Activated CD8-positive, alpha-beta memory T cell treated with anti-CD3 and anti-CD28 coated beads, Interleukin-2, amount 10 ng/mL, durations not matched to agents 7 days and 5 days (primary cell): ENCODE results near the gene PDXP. TPM values are rescaled to one million over a fixed set of nuclear protein-coding genes. Genes with fewer than 3 reads are reported as not detected.

Source experiments
- ATAC-seq: fragments of 150-1000 bp; cut with Tn5 transposase; one replicate; pipeline ENCODE4 v1.10.0; 2021; ENCODE audit warnings: moderate library complexity
- CTCF ChIA-PET: fragments of 350-600 bp; sonication (Branson Sonifier 250); formaldehyde crosslinking; loops from one replicate; lab custom pipeline; 2021; ENCODE audit warnings: antibody characterized with exemption; lab: Charles Lee
- DNase-seq: peaks from one replicate; pipeline ENCODE4 v3.0.0-alpha.2; 2020
- H3K27ac Mint-ChIP-seq: one replicate; pipeline ENCODE4 v1.8.0; 2021; ENCODE audit warnings: mild to moderate bottlenecking, mixed read lengths
- H3K27me3 Mint-ChIP-seq: one replicate; pipeline ENCODE4 v1.8.0; 2021; ENCODE audit warnings: mixed read lengths
- H3K36me3 Mint-ChIP-seq: one replicate; pipeline ENCODE4 v1.8.0; 2021; ENCODE audit warnings: mild to moderate bottlenecking, mixed read lengths
- H3K4me1 Mint-ChIP-seq: one replicate; pipeline ENCODE4 v1.8.0; 2021; ENCODE audit warnings: mixed read lengths
- H3K4me3 Mint-ChIP-seq: one replicate; pipeline ENCODE4 v1.8.0; 2021; ENCODE audit warnings: mild to moderate bottlenecking, moderate library complexity, mixed read lengths
- H3K9me3 Mint-ChIP-seq: one replicate; pipeline ENCODE4 v1.8.0; 2022; ENCODE audit warnings: low read depth, mixed read lengths
- total RNA-seq, 2 experiments: library from RNA; stranded (reverse); gene quantifications; one replicate each; pipeline ENCODE4 v1.2.3, GENCODE V29; 2021

PDXP gene
- total RNA-seq, 2 experiments from 2014 or later: 25.9 to 32.6 TPM

DNA sequence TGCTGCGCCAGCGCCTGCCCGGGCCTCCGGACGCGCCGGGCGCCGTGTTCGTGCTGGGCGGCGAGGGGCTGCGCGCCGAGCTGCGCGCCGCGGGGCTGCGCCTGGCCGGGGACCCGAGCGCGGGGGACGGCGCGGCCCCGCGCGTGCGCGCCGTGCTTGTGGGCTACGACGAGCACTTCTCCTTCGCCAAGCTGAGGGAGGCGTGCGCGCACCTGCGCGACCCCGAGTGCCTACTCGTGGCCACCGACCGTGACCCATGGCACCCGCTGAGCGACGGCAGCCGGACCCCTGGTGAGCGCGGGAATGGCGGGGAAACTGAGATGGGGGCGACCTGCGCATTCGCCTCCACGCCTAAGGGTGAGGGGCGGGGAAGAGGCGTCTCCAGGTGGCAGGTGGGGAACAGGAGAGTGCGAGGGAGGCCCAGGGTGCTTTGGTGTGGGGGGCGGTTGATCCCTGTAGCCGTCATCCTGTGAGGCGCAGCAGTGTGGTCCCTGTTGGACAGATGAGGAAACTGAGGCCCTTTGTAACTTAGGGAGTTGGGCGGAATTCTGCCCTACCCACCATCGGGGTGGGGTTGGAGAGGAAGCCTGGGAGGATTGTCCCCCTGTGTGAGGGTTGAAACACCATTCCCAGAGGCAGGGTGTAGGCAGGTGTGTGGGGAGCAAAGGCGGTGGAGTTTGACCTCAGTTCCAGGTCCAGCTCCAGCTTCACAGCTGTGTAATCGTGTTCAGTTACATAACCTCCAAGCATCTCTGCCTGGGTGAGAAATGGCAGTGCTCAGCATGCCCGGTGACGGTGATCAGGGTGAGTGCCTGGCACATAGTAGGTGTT, 758 bp downstream of the PDXP start:
- no peaks in the 10 kb centered on the region for H3K27me3 Mint-ChIP-seq
- peak overlapping the region; percentile 73 for H3K27ac Mint-ChIP-seq
- CTCF ChIA-PET: interaction anchor here (1.1 to 41.1 kb wide), 7 partner anchors 12 to 204 kb away, joined by 3 to 1064 read pairs (median 17); partner anchors contain the start of genes GGA1, LGALS1, NOL12 and SH3BP1
- peak overlapping the region; percentile 85 for H3K4me3 Mint-ChIP-seq
- H3K4me1 Mint-ChIP-seq: peaks cover 39% of the 10 kb centered on the region
- DNase-seq (no peak), ATAC-seq (no peak)
- H3K9me3 Mint-ChIP-seq: no peaks in the 10 kb centered on the region
- H3K36me3 Mint-ChIP-seq: peaks cover 2% of the 10 kb centered on the region

DNA sequence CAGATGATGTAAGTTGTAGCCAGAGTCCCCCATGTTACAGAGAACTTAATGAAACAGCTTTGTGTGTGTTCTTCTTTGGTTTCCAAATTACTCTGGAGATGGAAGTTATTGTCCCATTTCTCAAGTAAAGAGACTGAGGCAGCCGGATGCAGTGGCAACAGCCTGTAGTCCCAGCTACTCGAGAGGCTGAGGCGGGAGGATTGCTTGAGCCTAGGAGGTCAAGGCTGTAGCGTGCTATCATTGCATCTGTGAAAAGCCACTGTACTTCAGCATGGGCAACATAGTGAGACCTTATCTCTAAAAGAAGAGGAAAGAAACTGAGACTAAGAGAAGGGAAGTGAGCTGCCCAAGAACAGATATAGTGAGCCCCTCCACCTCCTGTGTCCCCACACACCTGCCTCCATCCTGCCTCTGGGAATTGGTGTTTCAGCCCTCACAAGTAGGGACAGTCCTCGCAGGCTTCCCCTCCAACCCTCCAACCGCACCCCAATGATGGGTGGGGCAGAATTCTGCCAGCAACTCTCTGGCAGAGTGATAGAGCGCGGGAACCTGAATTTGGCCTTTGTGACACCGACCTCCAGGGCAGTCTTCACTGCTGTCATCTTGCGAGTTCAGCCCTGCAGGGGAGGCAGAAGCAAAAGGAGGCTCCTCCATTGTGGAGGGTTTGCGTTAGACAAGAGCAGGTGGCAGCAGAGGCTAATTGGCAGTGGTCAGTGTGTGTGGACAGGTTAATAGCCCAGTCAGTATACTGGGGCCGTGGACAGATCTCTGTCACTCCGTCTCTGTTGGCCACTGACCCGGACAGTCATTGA, 1.6 kb downstream of the PDXP start:
- DNase-seq: no peak
- Mint-ChIP-seq H3K36me3 (peaks cover 2% of the 10 kb centered on the region), H3K9me3 (no peaks in the 10 kb centered on the region), H3K4me1 (peaks cover 39% of the 10 kb centered on the region), H3K4me3 (peak overlapping the region; percentile 85), H3K27me3 (no peaks in the 10 kb centered on the region), H3K27ac (peak overlapping the region; percentile 73)
- no peak for ATAC-seq
- CTCF ChIA-PET: interaction anchor here (2.9 to 41.1 kb wide), 6 partner anchors 11 to 203 kb away, joined by 13 to 1064 read pairs (median 46); partner anchors contain the start of genes GGA1, LGALS1, NOL12 and SH3BP1

DNA sequence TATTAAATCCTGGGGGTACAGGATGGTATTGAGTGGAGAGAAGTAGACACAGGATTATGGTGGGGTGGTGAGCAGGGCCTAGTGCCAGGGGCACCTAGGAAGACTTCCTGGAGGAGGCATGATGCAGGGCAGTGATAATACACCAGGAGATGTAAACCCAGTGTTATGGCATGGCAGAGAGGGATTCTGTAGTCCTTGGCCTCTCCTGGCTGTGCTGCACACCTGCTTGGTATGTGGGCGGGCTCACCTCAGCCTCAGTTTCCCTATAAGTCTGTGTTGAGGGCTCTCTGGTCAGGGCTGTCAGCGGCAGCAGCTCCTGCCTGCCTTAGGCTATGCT, 2.2 kb downstream of the PDXP start:
- peak overlapping the region; percentile 73 for H3K27ac Mint-ChIP-seq
- H3K9me3 Mint-ChIP-seq: no peaks in the 10 kb centered on the region
- CTCF ChIA-PET: interaction anchor here (1.1 to 41.1 kb wide), 8 partner anchors 11 to 203 kb away, joined by 4 to 1064 read pairs (median 16); partner anchors contain the start of genes GGA1, LGALS1, NOL12 and SH3BP1
- H3K4me1 Mint-ChIP-seq: peaks cover 39% of the 10 kb centered on the region
- DNase-seq (no peak), ATAC-seq (no peak)
- H3K4me3 Mint-ChIP-seq: peak overlapping the region; percentile 85
- H3K27me3 Mint-ChIP-seq: no peaks in the 10 kb centered on the region
- peaks cover 6% of the 10 kb centered on the region for H3K36me3 Mint-ChIP-seq

DNA sequence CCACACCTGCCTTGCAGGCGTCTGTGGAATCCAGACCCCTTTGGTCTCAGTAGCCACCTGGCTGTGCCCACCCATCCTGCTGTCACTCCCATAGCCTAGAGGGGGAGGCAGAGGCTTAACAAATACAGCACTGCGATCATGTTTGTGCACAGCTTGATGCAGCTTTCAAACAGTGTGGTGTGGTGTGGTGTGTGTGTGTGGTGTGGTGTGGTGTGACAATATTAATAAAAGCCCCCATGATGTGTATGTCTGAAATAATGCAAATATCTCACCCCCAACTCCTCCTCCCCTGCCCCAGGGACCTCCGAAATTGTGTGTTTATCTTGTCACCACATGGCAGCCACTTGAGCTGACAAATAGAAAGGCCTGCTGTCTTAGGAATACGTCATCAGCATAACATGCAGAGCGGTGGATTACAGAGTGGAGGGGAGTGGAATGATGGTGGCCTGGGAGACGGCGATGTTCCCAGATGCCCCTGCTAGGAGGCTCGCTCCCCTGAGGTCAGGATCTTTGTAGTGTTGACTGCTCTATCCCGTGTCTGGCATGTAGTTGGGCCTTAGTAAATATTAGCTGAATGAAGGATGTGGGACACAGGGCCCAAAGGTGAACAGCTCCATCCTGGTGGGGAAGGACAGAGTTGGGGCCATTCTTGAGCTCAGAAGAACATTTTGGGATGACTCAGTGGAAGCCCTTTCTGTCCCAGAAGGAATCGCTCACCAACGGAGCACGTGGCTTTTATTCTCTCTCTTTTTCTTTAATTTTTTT, 2.8 kb downstream of the PDXP start:
- H3K4me1 Mint-ChIP-seq: peaks cover 39% of the 10 kb centered on the region
- H3K27me3 Mint-ChIP-seq: no peaks in the 10 kb centered on the region
- no peak for ATAC-seq
- H3K9me3 Mint-ChIP-seq: no peaks in the 10 kb centered on the region
- CTCF ChIA-PET: interaction anchor here (1.1 to 41.1 kb wide), 7 partner anchors 10 to 202 kb away, joined by 4 to 1064 read pairs (median 14); partner anchors contain the start of genes GGA1, LGALS1, NOL12 and SH3BP1
- H3K36me3 Mint-ChIP-seq: peaks cover 10% of the 10 kb centered on the region
- peak; percentile 67 for DNase-seq
- peak overlapping the region; percentile 85 for H3K4me3 Mint-ChIP-seq
- peak overlapping the region; percentile 51 for H3K27ac Mint-ChIP-seq

DNA sequence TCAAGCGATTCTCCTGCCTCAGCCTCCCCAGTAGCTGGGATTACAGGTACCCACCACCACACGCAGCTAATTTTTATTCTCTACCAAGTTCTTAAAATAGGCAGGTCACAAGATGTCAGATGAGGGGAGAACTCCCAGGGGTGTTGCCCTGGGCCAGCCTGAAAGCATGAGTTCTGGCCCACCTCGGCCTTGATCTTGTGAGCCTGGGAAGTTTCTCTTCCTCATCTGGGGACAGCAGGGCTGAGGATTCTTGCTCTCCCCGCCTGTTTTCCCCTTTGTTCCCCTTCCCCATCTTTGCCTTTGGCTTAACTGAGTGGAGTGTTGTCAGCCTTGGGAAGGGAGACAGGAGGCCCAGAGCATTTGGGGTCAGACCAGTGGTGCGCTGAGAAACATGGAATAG, 3.5 kb downstream of the PDXP start:
- no peaks in the 10 kb centered on the region for H3K9me3 Mint-ChIP-seq

DNA sequence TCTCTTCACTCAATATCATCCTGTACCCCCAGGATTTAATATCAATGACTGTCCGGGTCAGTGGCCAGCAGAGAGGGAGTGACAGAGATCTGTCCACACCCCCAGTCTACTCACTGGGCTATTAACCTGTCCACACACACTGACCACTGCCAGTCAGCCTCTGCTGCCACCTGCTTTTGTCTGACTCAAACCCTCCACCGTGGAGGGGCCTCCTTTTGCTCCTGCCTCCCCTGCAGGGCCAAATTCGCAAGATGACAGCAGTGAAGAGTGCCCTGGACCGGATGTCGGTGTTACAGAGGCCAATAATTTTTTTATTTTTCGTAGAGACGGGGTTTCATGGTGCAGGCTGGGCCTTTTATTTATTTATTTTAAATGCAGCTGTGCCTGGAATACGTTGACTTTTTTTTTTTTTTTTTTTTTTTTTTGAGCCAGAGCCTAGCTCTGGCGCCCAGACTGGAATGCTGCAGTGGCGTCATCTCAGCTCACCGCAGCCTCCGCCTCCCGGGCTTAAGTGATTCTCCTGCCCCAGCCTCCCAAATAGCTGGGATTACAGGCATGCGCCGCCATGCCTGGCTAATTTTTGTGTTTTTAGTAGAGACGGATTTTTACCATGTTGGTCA, 5.1 kb downstream of the PDXP start:
- no peaks in the 10 kb centered on the region for H3K9me3 Mint-ChIP-seq
- peaks cover 31% of the 10 kb centered on the region for H3K4me1 Mint-ChIP-seq
- H3K4me3 Mint-ChIP-seq: no peak overlapping the region
- H3K36me3 Mint-ChIP-seq: peaks cover 16% of the 10 kb centered on the region
- ATAC-seq (no peak), DNase-seq (no peak)
- no peaks in the 10 kb centered on the region for H3K27me3 Mint-ChIP-seq
- H3K27ac Mint-ChIP-seq: peak overlapping the region; percentile 24
- CTCF ChIA-PET: interaction anchor here (1.1 to 41.1 kb wide), 5 partner anchors 8 to 144 kb away, joined by 3 to 1064 read pairs (median 11); partner anchors contain the start of genes GCAT, LGALS1, NOL12 and SH3BP1

More for the DNA sequence above, 3.5 kb downstream of the PDXP start:
- peaks cover 16% of the 10 kb centered on the region for H3K36me3 Mint-ChIP-seq
- no peak for ATAC-seq
- no peaks in the 10 kb centered on the region for H3K27me3 Mint-ChIP-seq
- CTCF ChIA-PET: interaction anchor here (1.2 to 41.1 kb wide), 6 partner anchors 9 to 201 kb away, joined by 4 to 1064 read pairs (median 44); partner anchors contain the start of genes GGA1, LGALS1, NOL12 and SH3BP1
- no peak for DNase-seq
- peak overlapping the region; percentile 2 for H3K27ac Mint-ChIP-seq
- H3K4me1 Mint-ChIP-seq: peaks cover 39% of the 10 kb centered on the region
- no peak overlapping the region for H3K4me3 Mint-ChIP-seq

DNA sequence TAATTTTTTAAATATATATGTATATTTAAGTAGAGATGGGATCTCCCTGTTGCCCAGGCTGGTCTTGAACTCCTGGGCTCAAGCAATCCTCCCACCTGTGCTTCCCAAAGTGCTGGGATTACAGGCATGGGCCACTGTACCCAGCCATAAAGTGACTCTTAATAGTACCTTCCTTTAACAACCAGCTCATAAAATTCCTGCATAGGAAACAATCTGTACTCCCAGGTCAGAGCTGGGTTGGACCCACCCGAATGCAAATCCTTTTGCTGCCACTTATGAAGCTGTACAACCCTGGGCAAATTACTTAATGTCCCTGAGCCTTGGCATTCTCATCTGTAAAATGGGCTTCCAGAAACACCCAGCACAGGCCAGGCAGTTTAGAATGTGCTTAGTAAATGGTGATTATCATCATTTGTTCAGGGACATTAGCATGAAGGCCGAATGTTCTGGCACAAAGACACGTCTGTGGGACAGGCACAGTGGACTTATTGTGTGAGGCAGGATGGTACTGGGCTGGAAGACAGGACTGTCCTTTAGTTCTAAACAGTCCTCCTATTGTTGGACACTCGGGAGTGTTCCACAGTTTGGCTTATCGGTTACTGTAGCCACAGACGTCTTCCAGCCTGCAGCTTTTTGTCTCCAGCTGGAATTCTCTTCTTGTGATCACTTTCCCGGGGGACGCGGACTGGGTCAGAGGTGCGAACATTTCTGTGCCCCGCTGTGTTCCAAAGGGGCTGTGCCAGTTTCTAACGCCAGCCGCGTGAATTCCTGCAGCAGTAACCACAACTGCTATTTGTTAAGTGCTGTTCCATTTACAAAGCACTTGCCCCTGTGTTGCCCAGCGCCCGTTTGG, 6.0 kb downstream of the PDXP start:
- CTCF ChIA-PET: interaction anchor here (1.1 to 41.1 kb wide), 4 partner anchors 10 to 143 kb away, joined by 3 to 1064 read pairs (median 98); partner anchors contain the start of genes GCAT, LGALS1, NOL12 and SH3BP1
- ATAC-seq (no peak), DNase-seq (no peak)
- Mint-ChIP-seq H3K9me3 (no peaks in the 10 kb centered on the region), H3K4me1 (peaks cover 31% of the 10 kb centered on the region), H3K27ac (no peak overlapping the region), H3K4me3 (no peak overlapping the region), H3K36me3 (peaks cover 16% of the 10 kb centered on the region), H3K27me3 (no peaks in the 10 kb centered on the region)

DNA sequence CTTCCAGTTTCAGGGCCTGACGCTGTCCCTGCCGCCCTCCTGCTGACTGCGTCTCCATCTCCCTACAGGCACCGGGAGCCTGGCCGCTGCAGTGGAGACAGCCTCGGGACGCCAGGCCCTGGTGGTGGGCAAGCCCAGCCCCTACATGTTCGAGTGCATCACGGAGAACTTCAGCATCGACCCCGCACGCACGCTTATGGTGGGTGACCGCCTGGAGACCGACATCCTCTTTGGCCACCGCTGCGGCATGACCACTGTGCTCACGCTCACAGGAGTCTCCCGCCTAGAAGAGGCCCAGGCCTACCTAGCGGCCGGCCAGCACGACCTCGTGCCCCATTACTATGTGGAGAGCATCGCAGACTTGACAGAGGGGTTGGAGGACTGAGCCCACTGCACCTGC, 7.0 kb downstream of the PDXP start:
- CTCF ChIA-PET: interaction anchor here (41.1 kb wide), 1 partner anchor 32 kb away, joined by 1064 read pairs; the partner anchor contains the start of gene SH3BP1
- H3K27me3 Mint-ChIP-seq: no peaks in the 10 kb centered on the region
- no peaks in the 10 kb centered on the region for H3K9me3 Mint-ChIP-seq
- DNase-seq (no peak), ATAC-seq (no peak)
- no peak overlapping the region for H3K4me3 Mint-ChIP-seq
- H3K27ac Mint-ChIP-seq: no peak overlapping the region
- peaks cover 23% of the 10 kb centered on the region for H3K4me1 Mint-ChIP-seq
- peaks cover 16% of the 10 kb centered on the region for H3K36me3 Mint-ChIP-seq

DNA sequence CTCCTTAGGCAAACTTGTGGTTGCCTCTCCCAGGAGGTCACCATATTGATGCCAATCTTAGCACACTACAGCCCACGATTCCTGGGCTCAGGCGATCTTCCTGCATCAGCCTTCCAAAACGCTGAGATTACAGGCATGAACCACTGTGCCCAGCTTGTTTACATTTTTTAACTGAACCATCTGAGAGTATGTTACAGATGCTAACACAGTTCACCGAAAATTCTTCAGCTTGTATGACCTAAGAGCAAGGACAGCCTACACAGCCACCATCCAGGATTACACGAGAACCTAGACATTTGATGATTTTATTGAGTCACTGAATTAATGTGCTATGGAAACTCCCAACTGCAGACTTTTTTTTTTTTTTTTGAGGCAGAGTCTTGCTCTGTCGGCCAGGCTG, 11.1 kb downstream of the PDXP start:
- Mint-ChIP-seq H3K27ac (peak overlapping the region; percentile 36), H3K9me3 (no peaks in the 10 kb centered on the region), H3K27me3 (no peaks in the 10 kb centered on the region), H3K4me1 (peaks cover 28% of the 10 kb centered on the region), H3K4me3 (no peak overlapping the region), H3K36me3 (peaks cover 14% of the 10 kb centered on the region)
- ATAC-seq (no peak), DNase-seq (no peak)
- CTCF ChIA-PET: interaction anchor here (0.7 to 41.1 kb wide), 5 partner anchors 12 to 332 kb away, joined by 3 to 1064 read pairs (median 4); partner anchors contain the start of gene SH3BP1

DNA sequence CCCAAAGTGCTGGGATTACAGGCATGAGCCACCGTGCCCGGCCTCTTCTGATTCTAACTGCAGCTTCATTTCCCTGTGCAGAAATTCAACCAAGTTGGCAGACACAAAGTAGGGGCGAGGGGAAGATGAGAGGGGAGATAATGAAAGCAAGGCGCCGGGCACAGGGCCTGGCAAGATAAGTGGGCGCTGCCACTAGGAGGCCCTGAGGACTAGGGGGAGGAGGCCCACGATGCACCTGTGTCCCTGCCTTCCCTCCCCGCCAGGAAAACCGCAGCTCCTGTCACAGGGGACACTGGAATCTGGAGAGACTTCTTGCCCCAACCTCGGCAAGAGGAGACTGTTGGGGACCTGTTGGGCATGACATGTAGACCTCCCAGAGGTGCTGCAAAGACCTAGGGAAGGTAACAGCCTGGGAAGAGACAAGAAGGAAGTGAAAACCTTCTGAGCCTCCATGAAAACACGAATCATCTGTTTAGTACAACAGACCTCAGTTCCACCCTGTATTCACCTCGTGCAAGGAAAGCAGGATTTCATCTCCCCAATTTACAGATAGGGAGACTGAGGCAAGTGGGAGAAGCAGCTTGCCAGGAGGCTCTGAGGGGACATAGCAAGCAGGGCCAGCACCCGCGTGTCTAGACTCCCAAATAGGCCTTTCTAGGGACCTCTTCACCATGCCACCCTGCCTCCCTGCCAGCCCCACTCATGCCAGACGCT, 13.8 kb downstream of the PDXP start:
- CTCF ChIA-PET: interaction anchor here (1.2 to 41.1 kb wide), 5 partner anchors 9 to 66 kb away, joined by 5 to 1064 read pairs (median 13); partner anchors contain the start of genes PDXP and SH3BP1
- Mint-ChIP-seq H3K27me3 (no peaks in the 10 kb centered on the region), H3K27ac (peak overlapping the region; percentile 57), H3K9me3 (no peaks in the 10 kb centered on the region), H3K4me1 (peaks cover 35% of the 10 kb centered on the region), H3K4me3 (no peak overlapping the region), H3K36me3 (peaks cover 5% of the 10 kb centered on the region)
- no peak for ATAC-seq
- DNase-seq: no peak
